ENCODE measurements around the gene KIAA0753. TPM values are rescaled to one million over a fixed set of nuclear protein-coding genes. Genes with fewer than 3 reads are reported as not detected.

The KIAA0753 gene
- total RNA-seq, 2 donors from 2014 or later, result 37.2 to 50.1 TPM

- 91% methylated on average over 14 to 16 of the region's 16 CpGs for WGBS, 2 experiments (ENCODE audit: insufficient coverage in 1 of 2, insufficient read length in 1 of 2)
- no peak overlapping the region for H3K4me3 ChIP-seq (ENCODE audit: low read length)
- no peak for TF ChIP-seq CTCF (conservative IDR thresholded peaks at IDR 0.05)
- H3K27me3 Mint-ChIP-seq (ENCODE audit: insufficient read depth), result peaks cover 3% of the 10 kb centered on the region
- H3K36me3 ChIP-seq (ENCODE audit: control insufficient read depth, insufficient read depth, low read length), result no peaks in the 10 kb centered on the region
- no peaks in the 10 kb centered on the region for H3K4me1 ChIP-seq (ENCODE audit: control insufficient read depth, insufficient read depth, low read length)
- no peaks in the 10 kb centered on the region for H3K9me3 Mint-ChIP-seq
- no peak overlapping the region for H3K27ac Mint-ChIP-seq
- no peak overlapping the region for H3K9ac ChIP-seq (ENCODE audit: extremely low read depth, low read length, poor library complexity, severe bottlenecking)
- H3K36me3 Mint-ChIP-seq (ENCODE audit: low read depth), result no peaks in the 10 kb centered on the region
- H3K27me3 ChIP-seq (ENCODE audit: control insufficient read depth, insufficient read depth, low read length, poor library complexity, severe bottlenecking), result no peaks in the 10 kb centered on the region
- no peaks in the 10 kb centered on the region for H3K9me3 ChIP-seq (ENCODE audit: control insufficient read depth, low read length)
- DNase-seq, result peak; percentile 46
- H3K27ac ChIP-seq (ENCODE audit: low read depth, low read length), result no peak overlapping the region
- H3K4me1 Mint-ChIP-seq, result peaks cover 8% of the 10 kb centered on the region
- H3K4me3 Mint-ChIP-seq, result no peak overlapping the region
These were observed 36.8 kb upstream of the KIAA0753 start for GRCh38 chr17:6677158-6677831.

GRCh38 chr17:6676802-6677157, 36.3 kb upstream of the KIAA0753 start:
- 82 to 85% methylated on average over 4 to 6 of the region's 6 CpGs for WGBS, 2 experiments (ENCODE audit: insufficient coverage in 1 of 2, insufficient read length in 1 of 2)
- H3K36me3 Mint-ChIP-seq (ENCODE audit: low read depth), result no peaks in the 10 kb centered on the region
- no peak for TF ChIP-seq CTCF (conservative IDR thresholded peaks at IDR 0.05)
- H3K4me3 Mint-ChIP-seq, result no peak overlapping the region
- Histone ChIP-seq H3K27me3 (ENCODE audit: control insufficient read depth, insufficient read depth, low read length, poor library complexity, severe bottlenecking) (no peaks in the 10 kb centered on the region), H3K27ac (ENCODE audit: low read depth, low read length) (no peak overlapping the region), H3K4me1 (ENCODE audit: control insufficient read depth, insufficient read depth, low read length) (no peaks in the 10 kb centered on the region), H3K36me3 (ENCODE audit: control insufficient read depth, insufficient read depth, low read length) (no peaks in the 10 kb centered on the region), H3K9me3 (ENCODE audit: control insufficient read depth, low read length) (no peaks in the 10 kb centered on the region), H3K9ac (ENCODE audit: extremely low read depth, low read length, poor library complexity, severe bottlenecking) (no peak overlapping the region), H3K4me3 (ENCODE audit: low read length) (no peak overlapping the region)
- peak; percentile 46 for DNase-seq
- H3K27me3 Mint-ChIP-seq (ENCODE audit: insufficient read depth), result peaks cover 3% of the 10 kb centered on the region
- no peak overlapping the region for H3K27ac Mint-ChIP-seq
- H3K9me3 Mint-ChIP-seq, result no peaks in the 10 kb centered on the region
- H3K4me1 Mint-ChIP-seq, result peaks cover 8% of the 10 kb centered on the region

- Histone ChIP-seq H3K27me3 (ENCODE audit: control insufficient read depth, insufficient read depth, low read length, poor library complexity, severe bottlenecking) (no peaks in the 10 kb centered on the region), H3K27ac (ENCODE audit: low read depth, low read length) (no peak overlapping the region), H3K4me3 (ENCODE audit: low read length) (no peak overlapping the region), H3K4me1 (ENCODE audit: control insufficient read depth, insufficient read depth, low read length) (no peaks in the 10 kb centered on the region), H3K9me3 (ENCODE audit: control insufficient read depth, low read length) (no peaks in the 10 kb centered on the region), H3K9ac (ENCODE audit: extremely low read depth, low read length, poor library complexity, severe bottlenecking) (no peak overlapping the region), H3K36me3 (ENCODE audit: control insufficient read depth, insufficient read depth, low read length) (no peaks in the 10 kb centered on the region)
- Mint-ChIP-seq H3K27me3 (ENCODE audit: insufficient read depth) (peaks cover 3% of the 10 kb centered on the region), H3K27ac (no peak overlapping the region), H3K4me3 (no peak overlapping the region), H3K36me3 (ENCODE audit: low read depth) (no peaks in the 10 kb centered on the region), H3K9me3 (no peaks in the 10 kb centered on the region), H3K4me1 (peaks cover 8% of the 10 kb centered on the region)
- 81 to 85% methylated on average over 7 to 11 of the region's 11 CpGs for WGBS, 2 experiments (ENCODE audit: insufficient coverage in 1 of 2, insufficient read length in 1 of 2)
- peak; percentile 40 for DNase-seq
- no peak for TF ChIP-seq CTCF (conservative IDR thresholded peaks at IDR 0.05)
These were observed 34.8 kb upstream of the KIAA0753 start for GRCh38 chr17:6675201-6675825.

Measured in endodermal cell (in vitro differentiated cells).